ENCODE results near the gene OTOP1.
"Not testable (repeated sequence)": the region's sequence is repeated elsewhere in the genome, so short reads cannot be mapped to it uniquely, and the experiment has no call there.

Gene OTOP1

DNA sequence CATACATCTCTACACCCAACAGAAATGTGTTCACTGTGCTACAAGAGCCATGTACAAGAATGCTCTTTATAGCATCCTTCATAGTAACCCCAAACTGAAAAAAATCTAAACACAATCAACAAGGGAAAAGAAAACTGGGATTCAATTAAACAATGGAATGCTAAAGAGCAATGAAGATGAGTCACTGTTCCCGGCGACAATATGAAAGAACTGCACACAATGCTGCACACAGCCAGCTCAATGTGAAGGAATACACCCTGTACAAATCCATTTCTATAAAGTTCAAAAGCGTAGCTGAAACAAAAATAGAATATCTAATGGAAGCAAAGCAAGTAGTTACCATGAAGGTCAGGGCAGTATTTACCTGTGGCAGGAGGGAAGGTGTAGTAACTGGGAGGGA is 12.8 kb upstream of the OTOP1 start:
- not testable (repeated sequence) for H3K27me3 ChIP-seq (ENCODE audit: control insufficient read depth in 5 of 5, insufficient read depth in 4 of 5, low read length in 5 of 5); H3K9me3 ChIP-seq (ENCODE audit: control insufficient read depth in 5 of 5, low read length in 5 of 5); H3K4me1 ChIP-seq (ENCODE audit: control insufficient read depth in 5 of 5, insufficient read depth in 5 of 5, low read length in 5 of 5); H3K27ac ChIP-seq (ENCODE audit: low read depth, low read length); H3K4me3 ChIP-seq (ENCODE audit: low read depth in 1 of 5, low read length in 5 of 5); H3K9ac ChIP-seq (ENCODE audit: low read length in 5 of 5)
- H3K36me3 ChIP-seq (ENCODE audit: control insufficient read depth in 5 of 5, insufficient read depth in 5 of 5, low read length in 5 of 5) = peaks cover 40 to 71% (median 56%) of the 10 kb centered on the region in 5 donors

- peaks cover 0 to 8% (median 0%) of the 10 kb centered on the region in 5 donors for H3K27me3 ChIP-seq (ENCODE audit: control insufficient read depth in 5 of 5, insufficient read depth in 4 of 5, low read length in 5 of 5)
Observed at GRCh38 chr4:4233610-4234009, 6.9 kb upstream of the OTOP1 start.

GRCh38 chr4:4228356-4228668 is 1.6 kb upstream of the OTOP1 start:
- H3K9ac ChIP-seq (ENCODE audit: low read length in 5 of 5) = no peak overlapping the region
- H3K9me3 ChIP-seq (ENCODE audit: control insufficient read depth in 5 of 5, low read length in 5 of 5) = peaks cover 0 to 5% (median 0%) of the 10 kb centered on the region in 5 donors
- no peaks in the 10 kb centered on the region for H3K36me3 ChIP-seq (ENCODE audit: control insufficient read depth in 5 of 5, insufficient read depth in 5 of 5, low read length in 5 of 5)
- H3K27ac ChIP-seq (ENCODE audit: low read depth, low read length) = no peak overlapping the region
- peaks cover 5 to 44% (median 30%) of the 10 kb centered on the region in 5 donors for H3K27me3 ChIP-seq (ENCODE audit: control insufficient read depth in 5 of 5, insufficient read depth in 4 of 5, low read length in 5 of 5)
- H3K4me1 ChIP-seq (ENCODE audit: control insufficient read depth in 5 of 5, insufficient read depth in 5 of 5, low read length in 5 of 5) = no peaks in the 10 kb centered on the region
- H3K4me3 ChIP-seq (ENCODE audit: low read depth in 1 of 5, low read length in 5 of 5) = no peak overlapping the region

More at GRCh38 chr4:4233610-4234009, 6.9 kb upstream of the OTOP1 start:
- Histone ChIP-seq H3K27ac (ENCODE audit: low read depth, low read length) (no peak overlapping the region), H3K36me3 (ENCODE audit: control insufficient read depth in 5 of 5, insufficient read depth in 5 of 5, low read length in 5 of 5) (peaks cover 16 to 23% (median 19%) of the 10 kb centered on the region in 5 donors), H3K9ac (ENCODE audit: low read length in 5 of 5) (no peak overlapping the region), H3K9me3 (ENCODE audit: control insufficient read depth in 5 of 5, low read length in 5 of 5) (peaks cover 0 to 11% (median 0%) of the 10 kb centered on the region in 5 donors), H3K4me1 (ENCODE audit: control insufficient read depth in 5 of 5, insufficient read depth in 5 of 5, low read length in 5 of 5) (no peaks in the 10 kb centered on the region), H3K4me3 (ENCODE audit: low read depth in 1 of 5, low read length in 5 of 5) (no peak overlapping the region)

DNA sequence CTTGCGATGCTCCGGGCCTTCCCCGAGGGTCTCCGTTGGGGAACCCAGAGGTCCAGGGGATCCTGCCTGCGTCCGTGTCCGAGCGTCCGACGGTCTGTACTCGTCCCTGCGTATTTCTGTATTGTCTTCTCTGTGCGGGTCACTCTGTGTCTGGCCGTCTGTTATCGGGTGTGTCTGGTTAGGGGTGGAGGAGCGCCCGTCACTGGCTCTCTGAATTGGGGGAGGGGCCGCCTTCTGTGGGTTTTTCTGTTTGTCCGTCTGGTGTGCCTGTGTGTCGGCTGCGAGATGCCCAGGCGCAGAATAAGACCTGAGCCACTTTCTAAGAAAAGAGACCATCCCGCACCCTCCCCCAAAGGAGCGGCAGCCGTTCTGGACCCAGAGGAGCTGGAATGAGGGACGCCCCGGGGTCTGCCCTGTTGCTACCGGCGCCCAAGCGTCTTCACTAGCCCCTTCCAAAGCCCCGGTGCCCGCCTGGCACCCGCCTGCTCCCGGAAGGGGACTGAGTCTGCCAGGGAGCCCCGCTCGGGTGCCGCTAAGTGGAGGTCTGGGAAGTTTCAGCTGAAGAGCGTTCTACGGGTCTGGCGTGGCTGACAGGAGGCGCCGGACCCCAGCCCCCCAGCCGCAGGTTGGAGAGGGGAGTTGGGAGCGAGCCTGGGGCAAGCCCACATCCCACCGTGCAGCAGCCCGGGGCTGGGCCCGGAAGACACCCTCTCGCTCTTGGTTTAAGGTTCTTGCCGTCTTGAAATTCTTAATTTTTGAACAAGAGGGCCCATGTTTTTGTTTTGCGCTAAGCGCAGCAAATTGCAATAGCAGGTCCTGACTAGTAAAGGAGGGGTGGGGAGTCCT is 1.0 kb upstream of the OTOP1 start:
- Histone ChIP-seq H3K9ac (ENCODE audit: low read length in 5 of 5) (no peak overlapping the region), H3K27ac (ENCODE audit: low read depth, low read length) (no peak overlapping the region), H3K4me3 (ENCODE audit: low read depth in 1 of 5, low read length in 5 of 5) (no peak overlapping the region), H3K4me1 (ENCODE audit: control insufficient read depth in 5 of 5, insufficient read depth in 5 of 5, low read length in 5 of 5) (no peaks in the 10 kb centered on the region), H3K9me3 (ENCODE audit: control insufficient read depth in 5 of 5, low read length in 5 of 5) (no peaks in the 10 kb centered on the region), H3K27me3 (ENCODE audit: control insufficient read depth in 5 of 5, insufficient read depth in 4 of 5, low read length in 5 of 5) (peaks cover 5 to 44% (median 30%) of the 10 kb centered on the region in 5 donors), H3K36me3 (ENCODE audit: control insufficient read depth in 5 of 5, insufficient read depth in 5 of 5, low read length in 5 of 5) (no peaks in the 10 kb centered on the region)

DNA sequence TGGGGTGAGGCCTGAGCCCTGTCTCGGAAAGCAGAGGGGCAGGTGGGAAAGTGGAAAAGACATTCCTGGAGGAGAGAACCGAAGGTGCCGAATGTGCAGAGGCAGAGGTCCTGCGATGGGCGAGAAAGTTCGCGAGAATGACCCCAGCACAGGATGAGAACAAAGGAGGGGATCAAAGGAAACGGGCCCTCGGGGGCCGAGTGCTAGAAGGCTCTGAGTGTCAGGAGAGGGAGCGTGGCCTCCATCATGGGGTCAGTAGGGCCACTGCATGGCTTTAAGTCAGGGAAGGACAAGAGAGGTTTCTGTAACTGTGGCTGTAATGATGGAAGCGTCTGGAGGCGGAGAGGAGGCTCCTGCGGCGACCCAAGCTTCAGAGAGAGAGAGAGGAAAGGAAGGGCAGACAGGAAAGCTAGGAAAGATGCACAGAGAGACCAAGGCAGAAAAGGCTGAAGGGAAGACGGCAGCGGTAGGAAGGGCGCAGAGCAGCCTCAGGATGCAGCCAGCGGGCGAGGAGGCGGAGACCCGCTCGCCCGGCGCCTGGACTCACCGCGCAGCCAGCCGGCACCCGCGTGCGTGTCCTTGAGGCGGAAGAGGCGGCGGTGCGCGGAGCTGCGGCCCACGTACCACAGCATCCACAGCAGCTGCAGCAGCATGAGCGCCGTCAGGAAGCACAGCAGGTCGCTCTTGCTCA is 669 bp downstream of the OTOP1 start:
- H3K4me1 ChIP-seq (ENCODE audit: control insufficient read depth in 5 of 5, insufficient read depth in 5 of 5, low read length in 5 of 5) = no peaks in the 10 kb centered on the region
- H3K9me3 ChIP-seq (ENCODE audit: control insufficient read depth in 5 of 5, low read length in 5 of 5) = no peaks in the 10 kb centered on the region
- peaks cover 5 to 48% (median 34%) of the 10 kb centered on the region in 5 donors for H3K27me3 ChIP-seq (ENCODE audit: control insufficient read depth in 5 of 5, insufficient read depth in 4 of 5, low read length in 5 of 5)
- no peak overlapping the region for H3K9ac ChIP-seq (ENCODE audit: low read length in 5 of 5)
- H3K36me3 ChIP-seq (ENCODE audit: control insufficient read depth in 5 of 5, insufficient read depth in 5 of 5, low read length in 5 of 5) = no peaks in the 10 kb centered on the region
- H3K27ac ChIP-seq (ENCODE audit: low read depth, low read length) = no peak overlapping the region
- H3K4me3 ChIP-seq (ENCODE audit: low read depth in 1 of 5, low read length in 5 of 5) = no peak overlapping the region

GRCh38 chr4:4217113-4217512 is 9.6 kb downstream of the OTOP1 start:
- H3K4me1 ChIP-seq (ENCODE audit: control insufficient read depth in 5 of 5, insufficient read depth in 5 of 5, low read length in 5 of 5) = no peaks in the 10 kb centered on the region
- H3K27ac ChIP-seq (ENCODE audit: low read depth, low read length) = no peak overlapping the region
- H3K9ac ChIP-seq (ENCODE audit: low read length in 5 of 5) = no peak overlapping the region
- H3K36me3 ChIP-seq (ENCODE audit: control insufficient read depth in 5 of 5, insufficient read depth in 5 of 5, low read length in 5 of 5) = no peaks in the 10 kb centered on the region
- H3K27me3 ChIP-seq (ENCODE audit: control insufficient read depth in 5 of 5, insufficient read depth in 4 of 5, low read length in 5 of 5) = peaks cover 0 to 6% (median 4%) of the 10 kb centered on the region in 5 donors
- no peak overlapping the region for H3K4me3 ChIP-seq (ENCODE audit: low read depth in 1 of 5, low read length in 5 of 5)
- H3K9me3 ChIP-seq (ENCODE audit: control insufficient read depth in 5 of 5, low read length in 5 of 5) = no peaks in the 10 kb centered on the region

DNA sequence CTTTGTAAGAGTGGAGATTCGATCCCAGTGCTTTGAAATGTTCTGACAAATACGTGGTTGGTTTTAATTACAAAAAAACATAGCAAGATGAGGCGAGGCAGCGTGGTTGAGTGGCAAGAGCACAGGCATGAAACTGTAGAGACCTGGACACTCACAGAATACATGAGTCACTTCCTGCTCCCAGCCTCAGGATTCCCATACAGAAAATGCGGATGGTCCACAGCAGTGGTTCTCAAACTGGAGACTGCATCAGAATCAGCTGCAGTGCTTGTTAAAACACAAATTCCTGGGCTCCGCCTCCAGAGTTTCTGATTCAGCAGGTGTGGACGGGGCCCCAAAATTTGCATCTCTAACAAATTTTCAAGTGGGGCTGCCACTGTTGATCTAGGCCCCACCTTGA is 10.1 kb downstream of the OTOP1 start:
- no peaks in the 10 kb centered on the region for H3K4me1 ChIP-seq (ENCODE audit: control insufficient read depth in 5 of 5, insufficient read depth in 5 of 5, low read length in 5 of 5)
- no peaks in the 10 kb centered on the region for H3K9me3 ChIP-seq (ENCODE audit: control insufficient read depth in 5 of 5, low read length in 5 of 5)
- no peaks in the 10 kb centered on the region for H3K36me3 ChIP-seq (ENCODE audit: control insufficient read depth in 5 of 5, insufficient read depth in 5 of 5, low read length in 5 of 5)
- no peak overlapping the region for H3K9ac ChIP-seq (ENCODE audit: low read length in 5 of 5)
- H3K27me3 ChIP-seq (ENCODE audit: control insufficient read depth in 5 of 5, insufficient read depth in 4 of 5, low read length in 5 of 5) = peaks cover 0 to 4% (median under 1%) of the 10 kb centered on the region in 5 donors
- no peak overlapping the region for H3K4me3 ChIP-seq (ENCODE audit: low read depth in 1 of 5, low read length in 5 of 5)
- no peak overlapping the region for H3K27ac ChIP-seq (ENCODE audit: low read depth, low read length)

- H3K9me3 ChIP-seq (ENCODE audit: control insufficient read depth in 5 of 5, low read length in 5 of 5); H3K27me3 ChIP-seq (ENCODE audit: control insufficient read depth in 5 of 5, insufficient read depth in 4 of 5, low read length in 5 of 5); H3K4me1 ChIP-seq (ENCODE audit: control insufficient read depth in 5 of 5, insufficient read depth in 5 of 5, low read length in 5 of 5); H3K36me3 ChIP-seq (ENCODE audit: control insufficient read depth in 5 of 5, insufficient read depth in 5 of 5, low read length in 5 of 5); H3K9ac ChIP-seq (ENCODE audit: low read length in 5 of 5); H3K27ac ChIP-seq (ENCODE audit: low read depth, low read length); H3K4me3 ChIP-seq (ENCODE audit: low read depth in 1 of 5, low read length in 5 of 5): not testable (repeated sequence)
Observed at GRCh38 chr4:4213674-4214073, 13.1 kb downstream of the OTOP1 start.

DNA sequence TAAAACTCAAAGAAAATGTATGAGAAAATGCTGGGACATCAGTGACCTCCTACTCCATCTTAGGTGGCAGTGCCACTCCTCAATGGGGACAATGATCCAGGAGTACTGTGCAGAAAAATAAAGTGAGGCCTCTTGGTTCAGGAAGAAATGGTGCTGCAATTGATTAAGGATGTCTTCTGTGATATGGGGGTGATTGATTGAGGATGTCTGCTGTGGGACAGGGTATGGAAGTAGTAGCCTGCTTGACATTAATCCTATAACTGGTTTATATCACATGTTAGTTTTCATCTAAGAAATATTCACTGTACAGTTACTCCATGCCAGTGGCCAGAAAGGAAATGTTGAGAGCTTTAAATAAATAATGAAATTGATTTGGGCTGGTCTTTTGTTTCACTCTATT is 20.5 kb downstream of the OTOP1 start:
- H3K36me3 ChIP-seq (ENCODE audit: control insufficient read depth in 5 of 5, insufficient read depth in 5 of 5, low read length in 5 of 5) = no peaks in the 10 kb centered on the region
- H3K27me3 ChIP-seq (ENCODE audit: control insufficient read depth in 5 of 5, insufficient read depth in 4 of 5, low read length in 5 of 5) = peaks cover 4 to 27% (median 11%) of the 10 kb centered on the region in 5 donors
- H3K9me3 ChIP-seq (ENCODE audit: control insufficient read depth in 5 of 5, low read length in 5 of 5) = peaks cover 0 to 2% (median 0%) of the 10 kb centered on the region in 5 donors
- H3K27ac ChIP-seq (ENCODE audit: low read depth, low read length) = no peak overlapping the region
- no peaks in the 10 kb centered on the region for H3K4me1 ChIP-seq (ENCODE audit: control insufficient read depth in 5 of 5, insufficient read depth in 5 of 5, low read length in 5 of 5)
- no peak overlapping the region for H3K9ac ChIP-seq (ENCODE audit: low read length in 5 of 5)
- no peak overlapping the region for H3K4me3 ChIP-seq (ENCODE audit: low read depth in 1 of 5, low read length in 5 of 5)

DNA sequence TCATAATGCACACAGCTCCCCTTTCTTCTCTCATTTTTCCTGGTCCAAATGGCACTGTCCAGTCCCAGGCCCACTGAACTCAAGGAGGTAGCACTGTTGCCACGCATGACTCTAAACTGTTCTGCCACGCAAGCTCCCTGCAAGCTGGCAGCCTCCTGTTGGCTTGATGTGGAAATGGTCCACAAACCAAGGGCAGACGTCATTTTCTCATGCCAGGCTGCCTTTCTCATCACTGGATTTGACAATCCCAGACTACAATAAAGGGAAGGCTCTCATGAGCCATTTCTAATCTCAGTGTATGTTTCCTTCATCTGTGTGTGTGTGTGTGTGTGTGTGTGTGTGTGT is 22.4 kb downstream of the OTOP1 start:
- Histone ChIP-seq H3K27ac (ENCODE audit: low read depth, low read length) (no peak overlapping the region), H3K9me3 (ENCODE audit: control insufficient read depth in 5 of 5, low read length in 5 of 5) (peaks cover 0 to 2% (median 0%) of the 10 kb centered on the region in 5 donors), H3K36me3 (ENCODE audit: control insufficient read depth in 5 of 5, insufficient read depth in 5 of 5, low read length in 5 of 5) (no peaks in the 10 kb centered on the region), H3K4me1 (ENCODE audit: control insufficient read depth in 5 of 5, insufficient read depth in 5 of 5, low read length in 5 of 5) (no peaks in the 10 kb centered on the region), H3K9ac (ENCODE audit: low read length in 5 of 5) (no peak overlapping the region), H3K27me3 (ENCODE audit: control insufficient read depth in 5 of 5, insufficient read depth in 4 of 5, low read length in 5 of 5) (peaks cover 4 to 21% (median 7%) of the 10 kb centered on the region in 5 donors), H3K4me3 (ENCODE audit: low read depth in 1 of 5, low read length in 5 of 5) (no peak overlapping the region)

Data from subcutaneous abdominal adipose tissue (tissue), 5 donors.